Lung (tissue), 12 donors: ENCODE results near the gene ZSWIM5. TPM values are rescaled to one million over a fixed set of nuclear protein-coding genes. Genes with fewer than 3 reads are reported as not detected.
"Not testable (repeated sequence)": the region's sequence is repeated elsewhere in the genome, so short reads cannot be mapped to it uniquely, and the experiment has no call there.

Experiments used
- ATAC-seq: fragments of 200-7000 bp; cut with Tn5 transposase; one replicate; pipeline ENCODE4 v1.9.1; 2020; ENCODE audit warnings: moderate number of reproducible peaks; ENCODE audit not compliant: insufficient read depth, low FRiP score
- DNase-seq, 3 donors: peaks; one replicate each; pipeline ENCODE4 v3.0.0-alpha.2; 2013 to 2017
- H3K27ac ChIP-seq, 2 donors: one replicate each; pipeline ENCODE4 v1.5.1; 2013; ENCODE audit warnings: mild to moderate bottlenecking in 2 of 2, moderate library complexity in 2 of 2, control low read depth in 1 of 2, inconsistent platforms in 1 of 2, low read depth in 1 of 2, low read length in 1 of 2
- H3K27me3 ChIP-seq, 3 donors: one replicate each; pipeline ENCODE4 v1.5.1; 2013; ENCODE audit warnings: low read length in 2 of 3; ENCODE audit not compliant: control insufficient read depth in 3 of 3, insufficient read depth in 3 of 3
- H3K36me3 ChIP-seq, 4 donors: one replicate each; pipeline ENCODE4 v1.5.1; 2013; ENCODE audit warnings: low read length in 4 of 4, mild to moderate bottlenecking in 1 of 4, moderate library complexity in 1 of 4; ENCODE audit not compliant: control insufficient read depth in 4 of 4, insufficient read depth in 4 of 4
- H3K4me1 ChIP-seq, 5 donors: one replicate each; pipeline ENCODE4 v1.5.1; 2013; ENCODE audit warnings: low read length in 5 of 5, mild to moderate bottlenecking in 2 of 5, moderate library complexity in 1 of 5; ENCODE audit not compliant: control insufficient read depth in 5 of 5, insufficient read depth in 5 of 5
- H3K4me3 ChIP-seq: one replicate; pipeline ENCODE4 v1.5.1; 2013; ENCODE audit warnings: mild to moderate bottlenecking, control low read depth, moderate library complexity
- H3K9ac ChIP-seq, 2 donors: one replicate each; pipeline ENCODE4 v1.5.1; 2013; ENCODE audit warnings: low read length in 2 of 2, control low read depth in 1 of 2; ENCODE audit not compliant: insufficient read depth in 1 of 2
- H3K9me3 ChIP-seq, 4 donors: one replicate each; pipeline ENCODE4 v1.5.1; 2013; ENCODE audit warnings: low read length in 3 of 4, mild to moderate bottlenecking in 1 of 4, moderate library complexity in 1 of 4; ENCODE audit not compliant: control insufficient read depth in 4 of 4, insufficient read depth in 3 of 4
- CTCF ChIP-seq: IDR thresholded peaks from 2 replicates; pipeline ENCODE4 v1.5.1; 2012; ENCODE audit warnings: mild to moderate bottlenecking; ENCODE audit errors: control extremely low read depth, extremely low read depth
- WGBS, 2 donors: extraction: QIAGEN DNeasy Blood & Tissue Kit; methylation state at CpG; one replicate each; pipeline ENCODE4 v1.1.7; 2013; 5-methylcytosine and 5-hydroxymethylcytosine counted together
- polyA plus RNA-seq, 2 donors: library from polyadenylated mRNA; stranded (reverse); fragments of 200-250 nt; gene quantifications; one replicate each; pipeline ENCODE4 v1.2.1, GENCODE V29; 2013
- total RNA-seq, 2 donors: library from RNA; depleted of rRNA in 1 of 2; stranded (reverse); fragments of >200 nt in 1 of 2; gene quantifications; one replicate each; pipeline ENCODE4 v1.2.1, GENCODE V29; 2014 to 2021
- donor health status: control.
- donor health status: control.
- donor health status: Bipolar disorder and iron deficiency.
- donor health status: healthy.
- donor health status: DM: yes; HTN: yes; CAD: no.

ZSWIM5 gene
- total and polyA plus RNA-seq, 4 donors, result 0.96 to 3.8 (median 2.1) TPM

GRCh38 chr1:45238846-45239245, 32.4 kb upstream of the ZSWIM5 start:
- Histone ChIP-seq H3K27ac (no peak overlapping the region), H3K36me3 (no peaks in the 10 kb centered on the region), H3K4me1 (no peaks in the 10 kb centered on the region), H3K9me3 (peaks cover 0 to 4% (median 0%) of the 10 kb centered on the region in 4 donors), H3K27me3 (no peaks in the 10 kb centered on the region), H3K4me3 (no peak overlapping the region), H3K9ac (no peak overlapping the region)
- no peak for TF ChIP-seq CTCF
- DNase-seq, result no peak
- 52 to 66% methylated on average over 2 of the region's 2 CpGs for whole genome bisulfite sequencing, 2 donors
- no peak for ATAC-seq

- 91 to 92% methylated on average over 1 of the region's 1 CpG for WGBS, 2 donors
- Histone ChIP-seq H3K4me3 (no peak overlapping the region), H3K4me1 (no peaks in the 10 kb centered on the region), H3K9ac (no peak overlapping the region), H3K27me3 (no peaks in the 10 kb centered on the region), H3K9me3 (peaks cover 0 to 4% (median 0%) of the 10 kb centered on the region in 4 donors), H3K27ac (no peak overlapping the region), H3K36me3 (no peaks in the 10 kb centered on the region)
- no peak for DNase-seq
- ATAC-seq, result no peak
- TF ChIP-seq CTCF, result no peak
These were observed 29.7 kb upstream of the ZSWIM5 start for GRCh38 chr1:45236136-45236535.

GRCh38 chr1:45230537-45230936, 24.1 kb upstream of the ZSWIM5 start:
- H3K9ac ChIP-seq, result no peak overlapping the region
- ATAC-seq (no peak), DNase-seq (no peak)
- H3K27ac ChIP-seq, result no peak overlapping the region
- H3K9me3 ChIP-seq, result no peaks in the 10 kb centered on the region
- no peaks in the 10 kb centered on the region for H3K4me1 ChIP-seq
- no peak overlapping the region for H3K4me3 ChIP-seq
- WGBS, 2 donors, result 47 to 76% methylated on average over 1 of the region's 1 CpG
- no peak for TF ChIP-seq CTCF
- no peaks in the 10 kb centered on the region for H3K27me3 ChIP-seq
- H3K36me3 ChIP-seq, result no peaks in the 10 kb centered on the region

- DNase-seq, result no peak
- no peak overlapping the region for H3K4me3 ChIP-seq
- H3K36me3 ChIP-seq, result no peaks in the 10 kb centered on the region
- peaks cover 0 to 2% (median 0%) of the 10 kb centered on the region in 4 donors for H3K9me3 ChIP-seq
- WGBS, 2 donors, result 82 to 84% methylated on average over 5 of the region's 5 CpGs
- H3K27me3 ChIP-seq, result no peaks in the 10 kb centered on the region
- no peaks in the 10 kb centered on the region for H3K4me1 ChIP-seq
- TF ChIP-seq CTCF, result no peak
- H3K27ac ChIP-seq, result no peak overlapping the region
- ATAC-seq, result no peak
- H3K9ac ChIP-seq, result no peak overlapping the region
These were observed 19.2 kb upstream of the ZSWIM5 start for GRCh38 chr1:45225598-45225997.

- not testable (repeated sequence) for H3K4me3 ChIP-seq, DNase-seq, H3K27me3 ChIP-seq, H3K27ac ChIP-seq, H3K9me3 ChIP-seq, ATAC-seq, H3K36me3 ChIP-seq, H3K4me1 ChIP-seq, H3K9ac ChIP-seq
- 90 to 95% methylated on average over 8 of the region's 9 CpGs for WGBS, 2 donors
These were observed 17.3 kb upstream of the ZSWIM5 start for GRCh38 chr1:45223710-45224109.
